ENCODE data around the gene LPXN.
"Not testable (repeated sequence)": the region's sequence is repeated elsewhere in the genome, so short reads cannot be mapped to it uniquely, and the experiment has no call there.

The LPXN gene

GRCh38 chr11:58578635-58579191 is 3.1 kb upstream of the LPXN start, which contains the start of gene ZFP91:
ZFP91 (plus strand) TSS chr11:58579063; CDS start chr11:58579282, 219 bp downstream.
- peak; percentile 92 for DNase-seq

GRCh38 chr11:58578136-58578634 is 2.5 kb upstream of the LPXN start:
- peak; percentile 99 for DNase-seq

GRCh38 chr11:58577555-58578135 is 2.0 kb upstream of the LPXN start:
- DNase-seq = peak; percentile 79

GRCh38 chr11:58576887-58577471 is 1.3 kb upstream of the LPXN start:
- peak; percentile 27 for DNase-seq

- no peak for DNase-seq
These were observed 775 bp downstream of the LPXN start for GRCh38 chr11:58574881-58575280.

GRCh38 chr11:58573451-58574104 is 2.1 kb downstream of the LPXN start:
- DNase-seq = no peak

GRCh38 chr11:58572906-58573305 is 2.8 kb downstream of the LPXN start:
- not testable (repeated sequence) for DNase-seq

- DNase-seq = peak; percentile 4
These were observed 7.7 kb downstream of the LPXN start for GRCh38 chr11:58567889-58568512.

- DNase-seq = no peak
These were observed 11.4 kb downstream of the LPXN start for GRCh38 chr11:58564231-58564630.

- no peak for DNase-seq
These were observed 13.3 kb downstream of the LPXN start for GRCh38 chr11:58562375-58562800.

- no peak for DNase-seq
These were observed 14.1 kb downstream of the LPXN start for GRCh38 chr11:58561394-58562098.

- no peak for DNase-seq
These were observed 14.8 kb downstream of the LPXN start for GRCh38 chr11:58560842-58561241.

- DNase-seq = no peak
These were observed 26.0 kb downstream of the LPXN start for GRCh38 chr11:58549644-58550043.

GRCh38 chr11:58546841-58547240 is 28.8 kb downstream of the LPXN start:
- no peak for DNase-seq

GRCh38 chr11:58531865-58532341 is 43.8 kb downstream of the LPXN start:
- no peak for DNase-seq

GRCh38 chr11:58530236-58530635 is 45.4 kb downstream of the LPXN start:
- no peak for DNase-seq

- DNase-seq = no peak
These were observed 48.2 kb downstream of the LPXN start for GRCh38 chr11:58527429-58527828.

GRCh38 chr11:58526721-58527120 is 48.9 kb downstream of the LPXN start:
- DNase-seq = no peak

- no peak for DNase-seq
These were observed 50.5 kb downstream of the LPXN start for GRCh38 chr11:58525037-58525614.

GRCh38 chr11:58524232-58525036 is 51.2 kb downstream of the LPXN start:
- peak; percentile 48 for DNase-seq

- peak; percentile 2 for DNase-seq
These were observed 61.8 kb downstream of the LPXN start for GRCh38 chr11:58513747-58514367.
